ENCODE measurements around the gene SMIM14. TPM values are rescaled to one million over a fixed set of nuclear protein-coding genes. Genes with fewer than 3 reads are reported as not detected.

SMIM14 gene
- total RNA-seq, 1 donor from 2014 or later = 61.2 TPM

GRCh38 chr4:39497909-39498726 is 140.5 kb downstream of the SMIM14 start:
- DNase-seq = no peak
- Histone ChIP-seq H3K27ac (no peak overlapping the region), H3K4me1 (no peaks in the 10 kb centered on the region), H3K4me3 (no peak overlapping the region), H3K27me3 (ENCODE audit: low read depth) (no peaks in the 10 kb centered on the region), H3K36me3 (peaks cover 53% of the 10 kb centered on the region), H3K9me3 (no peaks in the 10 kb centered on the region)
- intact Hi-C loops (cut with DNase I) = no loop called here
- no peak for TF ChIP-seq CTCF (IDR thresholded peaks at IDR 0.05)
- no peak for ATAC-seq

Other genes starting within 250 kb of the SMIM14 start
- 1.0 TPM for gene KLB, start 231.9 kb downstream of the SMIM14 start, total RNA-seq
- gene RPL9, start 179.9 kb downstream of the SMIM14 start, total RNA-seq = 1,277 TPM
- 13.7 TPM for gene LIAS, start 179.8 kb downstream of the SMIM14 start, total RNA-seq
- gene UGDH, start 111.4 kb downstream of the SMIM14 start, total RNA-seq = 47.7 TPM
- gene UBE2K, start 59.3 kb upstream of the SMIM14 start, total RNA-seq = 54.3 TPM